ENCODE measurements around the gene LPP.

LPP gene

GRCh38 chr3:188199386-188199785 is 45.4 kb downstream of the LPP start:
- Histone ChIP-seq H3F3A (ENCODE audit: control insufficient read depth, insufficient read depth) (no peaks in the 10 kb centered on the region), H3K4me3 (ENCODE audit: low read length) (no peak overlapping the region), H3K27ac (ENCODE audit: low read depth, low read length) (no peak overlapping the region), H3K4me2 (ENCODE audit: low read length) (no peak overlapping the region), H3K9me3 (ENCODE audit: control insufficient read depth, insufficient read depth, low read length) (no peaks in the 10 kb centered on the region), H3K9me2 (replicated peaks; ENCODE audit: control insufficient read depth, low read length) (no peaks in the 10 kb centered on the region), H3K36me3 (ENCODE audit: control insufficient read depth, low read length) (no peaks in the 10 kb centered on the region), H3K79me2 (ENCODE audit: control insufficient read depth, low read length) (no peaks in the 10 kb centered on the region), H3K4me1 (ENCODE audit: control insufficient read depth, low read length) (peaks cover 27% of the 10 kb centered on the region), H4K20me1 (ENCODE audit: control insufficient read depth, insufficient read depth, low read depth, low read length) (no peaks in the 10 kb centered on the region), H3K27me3 (ENCODE audit: control insufficient read depth, low read length) (no peaks in the 10 kb centered on the region)
- TF ChIP-seq EZH2phosphoT487 (IDR thresholded peaks at IDR 0.05; ENCODE audit: borderline replicate concordance, low read length) (no peak), CTCF (IDR thresholded peaks at IDR 0.05; ENCODE audit: low read depth, low read length, poor library complexity, severe bottlenecking) (no peak)

GRCh38 chr3:188200481-188200880 is 46.5 kb downstream of the LPP start:
- H3K79me2 ChIP-seq (ENCODE audit: control insufficient read depth, low read length) = no peaks in the 10 kb centered on the region
- H3K36me3 ChIP-seq (ENCODE audit: control insufficient read depth, low read length) = no peaks in the 10 kb centered on the region
- no peaks in the 10 kb centered on the region for H3K9me2 ChIP-seq (replicated peaks; ENCODE audit: control insufficient read depth, low read length)
- H3K27me3 ChIP-seq (ENCODE audit: control insufficient read depth, low read length) = no peaks in the 10 kb centered on the region
- no peak overlapping the region for H3K4me3 ChIP-seq (ENCODE audit: low read length)
- TF ChIP-seq CTCF (IDR thresholded peaks at IDR 0.05; ENCODE audit: low read depth, low read length, poor library complexity, severe bottlenecking) (no peak), EZH2phosphoT487 (IDR thresholded peaks at IDR 0.05; ENCODE audit: borderline replicate concordance, low read length) (no peak)
- no peaks in the 10 kb centered on the region for H3K9me3 ChIP-seq (ENCODE audit: control insufficient read depth, insufficient read depth, low read length)
- H3F3A ChIP-seq (ENCODE audit: control insufficient read depth, insufficient read depth) = no peaks in the 10 kb centered on the region
- no peak overlapping the region for H3K4me2 ChIP-seq (ENCODE audit: low read length)
- H3K4me1 ChIP-seq (ENCODE audit: control insufficient read depth, low read length) = peaks cover 30% of the 10 kb centered on the region
- no peaks in the 10 kb centered on the region for H4K20me1 ChIP-seq (ENCODE audit: control insufficient read depth, insufficient read depth, low read depth, low read length)
- no peak overlapping the region for H3K27ac ChIP-seq (ENCODE audit: low read depth, low read length)

GRCh38 chr3:188202358-188203138 is 48.6 kb downstream of the LPP start:
- Histone ChIP-seq H3K9me3 (ENCODE audit: control insufficient read depth, insufficient read depth, low read length) (no peaks in the 10 kb centered on the region), H3K4me2 (ENCODE audit: low read length) (no peak overlapping the region), H3K9me2 (replicated peaks; ENCODE audit: control insufficient read depth, low read length) (no peaks in the 10 kb centered on the region), H4K20me1 (ENCODE audit: control insufficient read depth, insufficient read depth, low read depth, low read length) (no peaks in the 10 kb centered on the region), H3K36me3 (ENCODE audit: control insufficient read depth, low read length) (no peaks in the 10 kb centered on the region), H3K79me2 (ENCODE audit: control insufficient read depth, low read length) (no peaks in the 10 kb centered on the region), H3K4me1 (ENCODE audit: control insufficient read depth, low read length) (peaks cover 32% of the 10 kb centered on the region), H3K27ac (ENCODE audit: low read depth, low read length) (no peak overlapping the region), H3K27me3 (ENCODE audit: control insufficient read depth, low read length) (no peaks in the 10 kb centered on the region), H3K4me3 (ENCODE audit: low read length) (no peak overlapping the region), H3F3A (ENCODE audit: control insufficient read depth, insufficient read depth) (no peaks in the 10 kb centered on the region; the same call in 1 of the 2 replicates)
- TF ChIP-seq EZH2phosphoT487 (IDR thresholded peaks at IDR 0.05; ENCODE audit: borderline replicate concordance, low read length) (no peak), CTCF (IDR thresholded peaks at IDR 0.05; ENCODE audit: low read depth, low read length, poor library complexity, severe bottlenecking) (no peak)
